Cardiac fibroblast (primary cell): ENCODE data around the gene DSG2.
A peak's percentile ranks its signal among the peaks of the same experiment; 100 is the strongest.

ENCODE experiments used
- DNase-seq, 2 donors: peaks; one replicate each; pipeline versions ENCODE4 v3.0.0 to v3.0.0-alpha.2; 2010; ENCODE audit warnings: low read depth in 2 of 2
- H3K4me3 ChIP-seq, 2 donors: replicated peaks in 1 of 2; 1 replicate in 1 of 2; 2 replicates in 1 of 2; pipeline ENCODE4 v1.5.1; 2011; ENCODE audit warnings: low read depth in 2 of 2, low read length in 2 of 2, mild to moderate bottlenecking in 2 of 2, moderate library complexity in 1 of 2
- CTCF ChIP-seq: IDR thresholded peaks from one replicate; pipeline ENCODE4 v1.5.1; 2011; ENCODE audit warnings: low read depth, mild to moderate bottlenecking, low read length, inconsistent platforms

DSG2 gene

GRCh38 chr18:31575515-31576257 is 77.7 kb downstream of the DSG2 start:
- no peak for DNase-seq
- no peak for TF ChIP-seq CTCF
- no peak overlapping the region for H3K4me3 ChIP-seq

- TF ChIP-seq CTCF, result no peak
- no peak for DNase-seq
- no peak overlapping the region for H3K4me3 ChIP-seq
Measured at GRCh38 chr18:31576670-31577069, 78.7 kb downstream of the DSG2 start.

GRCh38 chr18:31577195-31577594 is 79.2 kb downstream of the DSG2 start:
- DNase-seq, result no peak
- H3K4me3 ChIP-seq, result no peak overlapping the region
- no peak for TF ChIP-seq CTCF

GRCh38 chr18:31578126-31578525 is 80.1 kb downstream of the DSG2 start:
- TF ChIP-seq CTCF, result no peak
- H3K4me3 ChIP-seq, result no peak overlapping the region
- no peak for DNase-seq

- no peak overlapping the region for H3K4me3 ChIP-seq
- no peak for TF ChIP-seq CTCF
- no peak for DNase-seq
Measured at GRCh38 chr18:31579375-31579774, 81.4 kb downstream of the DSG2 start.

GRCh38 chr18:31581498-31582197 is 83.7 kb downstream of the DSG2 start:
- peak; percentile 4 to 16 for DNase-seq
- TF ChIP-seq CTCF, result no peak
- no peak overlapping the region for H3K4me3 ChIP-seq
